ENCODE measurements around the gene ERBB4. TPM values are rescaled to one million over a fixed set of nuclear protein-coding genes. Genes with fewer than 3 reads are reported as not detected.
"Not testable (repeated sequence)": the region's sequence is repeated elsewhere in the genome, so short reads cannot be mapped to it uniquely, and the experiment has no call there.

The ERBB4 gene
- polyA plus RNA-seq, 1 donor, result 6.4 TPM

GRCh38 chr2:212195626-212196025 is 343.0 kb downstream of the ERBB4 start:
- DNase-seq, result no peak

DNA sequence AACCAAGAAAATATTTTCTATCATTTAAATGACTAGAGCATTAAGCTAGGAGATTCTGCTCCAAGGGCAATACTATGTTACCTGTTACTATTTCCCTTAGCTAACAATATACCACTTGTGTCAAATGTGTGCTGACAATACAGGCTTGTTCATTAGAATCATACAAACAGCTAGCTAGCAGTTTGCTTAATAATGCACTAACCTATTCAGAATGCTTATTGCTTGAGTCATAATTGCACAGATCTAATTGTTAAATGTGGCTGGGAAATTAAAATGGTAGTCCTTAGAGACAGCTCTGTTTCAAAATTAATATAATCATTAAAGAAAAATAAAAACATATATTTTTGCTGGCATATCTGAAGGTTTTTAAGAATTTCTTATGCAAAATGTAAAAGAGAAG is 344.2 kb downstream of the ERBB4 start:
- no peak for DNase-seq

- no peak for DNase-seq
Measured at GRCh38 chr2:212193803-212194202, 344.8 kb downstream of the ERBB4 start.

- DNase-seq, result no peak
Measured at GRCh38 chr2:212193056-212193455, 345.5 kb downstream of the ERBB4 start.

DNA sequence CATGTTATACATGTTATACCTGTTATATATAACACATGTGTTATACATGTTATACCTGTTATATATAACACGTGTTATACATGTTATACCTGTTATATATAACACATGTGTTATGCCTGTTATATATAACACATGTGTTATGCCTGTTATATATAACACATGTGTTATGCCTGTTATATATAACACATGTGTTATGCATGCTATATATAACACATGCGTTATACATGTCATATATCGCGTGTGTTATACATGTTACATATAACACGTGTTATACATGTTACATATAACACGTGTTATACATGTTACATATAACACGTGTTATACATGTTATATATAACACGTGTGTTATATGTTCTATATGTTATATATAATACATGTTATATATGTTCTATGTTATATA is 347.2 kb downstream of the ERBB4 start:
- not testable (repeated sequence) for DNase-seq

DNA sequence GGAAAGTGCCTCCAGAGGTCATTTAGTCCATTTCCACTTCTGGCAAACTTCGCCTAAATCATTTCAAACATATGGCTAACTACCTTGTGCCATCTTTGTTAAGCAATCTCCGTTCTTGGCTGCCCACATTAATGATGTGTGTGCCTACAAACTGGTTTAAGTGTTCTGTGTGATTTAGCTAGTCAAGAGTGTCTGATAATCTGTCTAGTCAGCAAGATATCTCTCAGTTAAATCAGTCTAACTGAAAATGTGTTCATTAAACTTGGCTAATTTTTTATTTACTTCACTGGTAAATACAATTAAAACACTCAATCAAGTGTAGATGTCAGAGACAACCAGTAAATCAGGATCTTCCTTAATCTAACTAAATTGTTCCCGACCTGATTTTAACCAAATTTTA is 352.4 kb downstream of the ERBB4 start:
- no peak for DNase-seq

DNA sequence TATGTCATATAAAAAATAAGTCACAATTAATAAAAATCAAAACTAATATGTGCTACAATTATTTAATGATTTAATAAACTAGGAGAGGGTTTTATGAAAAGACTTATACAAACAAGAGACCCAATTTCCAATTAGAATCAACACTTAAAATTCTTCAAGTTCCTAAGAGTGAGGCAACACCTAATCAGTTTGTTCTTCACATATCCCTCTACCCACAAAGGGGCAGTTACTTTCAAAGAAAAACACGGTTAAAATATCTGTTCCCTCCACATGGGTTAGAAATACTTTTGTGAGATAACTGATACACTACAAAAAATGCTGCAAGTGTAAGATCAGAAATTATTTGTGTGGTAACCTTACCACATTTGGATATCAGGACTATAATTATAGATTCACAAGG is 357.0 kb downstream of the ERBB4 start:
- DNase-seq, result no peak

GRCh38 chr2:212180408-212181083 is 358.1 kb downstream of the ERBB4 start:
- no peak for DNase-seq

- DNase-seq, result no peak
Measured at GRCh38 chr2:212177724-212178123, 360.9 kb downstream of the ERBB4 start.

- no peak for DNase-seq
Measured at GRCh38 chr2:212176151-212176550, 362.5 kb downstream of the ERBB4 start.

- DNase-seq, result no peak
Measured at GRCh38 chr2:212173756-212174510, 364.7 kb downstream of the ERBB4 start.

DNA sequence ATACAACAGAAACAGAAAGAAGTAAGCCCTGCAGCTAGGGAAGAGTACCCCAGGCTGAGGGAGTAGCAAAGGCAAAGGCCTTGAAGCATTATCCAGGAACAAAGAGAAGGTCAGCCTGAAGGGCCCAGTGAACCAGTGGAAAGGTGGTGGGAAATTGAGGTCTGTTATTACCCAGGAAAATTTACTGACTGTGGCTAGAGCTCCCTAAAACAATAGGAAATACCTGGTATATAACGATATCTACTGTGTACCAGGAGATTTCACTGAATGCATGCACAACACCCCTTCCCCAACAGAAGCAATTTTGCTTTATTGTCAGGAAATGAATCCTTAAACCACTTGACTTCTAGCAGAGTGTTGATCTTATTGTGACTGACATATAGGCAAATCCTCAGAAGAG is 365.3 kb downstream of the ERBB4 start:
- no peak for DNase-seq

- no peak for DNase-seq
Measured at GRCh38 chr2:212170382-212170781, 368.2 kb downstream of the ERBB4 start.

GRCh38 chr2:212158081-212158480 is 380.5 kb downstream of the ERBB4 start:
- no peak for DNase-seq

DNA sequence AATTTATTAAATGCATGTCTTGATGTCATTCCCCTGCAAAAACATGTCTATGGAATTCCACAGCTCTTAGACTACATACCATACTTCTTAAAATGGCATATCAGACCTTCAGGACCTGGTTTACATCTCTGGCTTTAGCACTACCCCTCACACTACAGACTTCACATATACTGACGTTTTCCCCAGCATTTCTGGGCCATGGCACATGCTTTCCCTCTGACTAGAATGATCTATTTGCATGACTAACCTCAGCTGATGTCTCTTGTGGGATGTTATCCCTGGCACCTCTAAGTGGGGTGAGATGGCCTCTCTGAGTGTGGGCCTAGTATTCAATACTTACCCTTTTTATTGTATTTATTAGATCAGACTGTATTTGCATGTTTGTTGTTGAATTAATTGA is 381.6 kb downstream of the ERBB4 start:
- DNase-seq, result no peak

DNA sequence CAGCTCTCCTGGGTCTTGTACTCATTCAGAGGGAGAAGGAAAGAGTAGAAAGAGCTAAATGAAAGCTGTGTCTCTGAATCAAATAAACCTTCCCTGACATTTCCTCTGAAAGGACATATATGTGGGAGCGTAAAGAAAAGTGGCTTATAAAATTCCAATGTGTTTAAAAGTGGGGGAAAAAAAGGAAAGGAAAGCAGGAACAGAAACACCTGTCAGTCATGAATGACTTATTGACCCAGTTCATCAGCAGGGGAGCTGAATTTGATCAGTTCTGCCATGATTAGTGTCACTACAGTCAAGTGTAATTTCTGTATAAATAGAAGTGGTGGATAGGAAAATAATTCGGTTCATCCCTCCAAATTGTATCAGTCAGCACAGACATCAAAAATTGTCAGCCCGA is 382.5 kb downstream of the ERBB4 start:
- no peak for DNase-seq

- DNase-seq, result no peak
Measured at GRCh38 chr2:212154477-212154878, 384.1 kb downstream of the ERBB4 start.

GRCh38 chr2:212153923-212154322 is 384.7 kb downstream of the ERBB4 start:
- DNase-seq, result no peak

DNA sequence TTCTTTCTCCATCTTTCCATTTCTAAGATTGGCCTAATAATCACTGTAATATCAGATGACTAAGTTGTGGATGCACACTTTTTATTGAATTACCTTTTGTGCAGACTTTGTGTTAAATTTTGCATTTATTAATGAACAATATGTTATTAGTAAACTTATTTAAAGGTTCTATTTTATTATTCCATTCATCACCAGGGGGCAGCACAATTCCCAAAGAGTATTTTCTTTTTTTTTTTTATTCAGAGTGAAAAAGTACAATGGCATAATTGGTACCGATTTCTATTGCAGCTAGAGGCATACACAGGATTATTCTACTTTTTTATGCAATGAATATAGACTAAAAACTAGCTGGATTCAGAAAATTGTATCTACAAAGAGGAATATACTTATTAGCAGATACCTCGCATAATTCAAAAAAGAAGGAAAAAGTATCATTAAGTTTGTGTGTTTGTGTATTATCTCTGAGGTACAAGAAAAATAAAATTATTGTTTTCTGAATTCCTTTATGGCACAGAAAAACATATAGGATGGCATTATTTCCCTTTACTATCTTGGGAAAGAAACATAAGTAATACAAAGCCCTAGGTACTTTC is 390.6 kb downstream of the ERBB4 start:
- DNase-seq, result no peak

DNA sequence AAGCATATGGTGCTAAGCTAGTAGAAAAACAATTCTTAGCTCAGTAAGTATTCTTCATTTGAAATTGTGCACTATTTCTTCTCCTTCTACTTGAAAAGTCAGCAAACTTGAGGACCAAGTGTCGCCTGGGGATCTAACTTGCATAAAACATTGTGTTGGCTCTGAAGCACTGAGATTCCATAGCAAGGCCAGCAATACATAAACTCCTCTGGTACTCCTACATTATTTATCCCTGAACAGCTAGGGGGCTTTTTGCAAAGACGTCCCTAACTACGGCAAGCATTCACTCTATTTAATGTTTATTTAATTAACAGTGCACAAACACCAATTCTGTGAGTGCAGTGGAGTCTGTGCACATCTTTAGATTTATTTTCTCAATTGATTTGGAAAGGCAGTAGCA is 392.2 kb downstream of the ERBB4 start:
- no peak for DNase-seq

- no peak for DNase-seq
Measured at GRCh38 chr2:212145121-212145520, 393.5 kb downstream of the ERBB4 start.

- DNase-seq, result peak; percentile 11
Measured at GRCh38 chr2:212142631-212143030, 396.0 kb downstream of the ERBB4 start.

DNA sequence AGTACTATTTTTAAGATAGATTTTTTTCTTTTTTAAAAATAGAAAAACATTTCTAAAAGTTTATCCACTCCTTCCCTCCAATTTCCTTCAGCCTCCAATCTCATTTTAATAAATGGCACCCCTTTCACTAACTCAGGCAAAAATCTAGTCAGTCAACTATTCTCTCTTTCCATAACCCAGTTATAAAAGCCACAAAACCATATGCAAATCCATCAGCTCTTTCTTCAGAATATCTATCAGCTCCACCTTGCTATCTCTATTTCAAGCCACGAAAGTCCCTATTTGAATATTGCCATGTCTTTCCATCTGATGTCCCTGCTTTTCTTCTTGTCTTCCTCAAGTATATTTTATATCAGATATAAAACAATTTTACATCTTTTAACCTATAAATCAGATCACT is 397.1 kb downstream of the ERBB4 start:
- no peak for DNase-seq

DNA sequence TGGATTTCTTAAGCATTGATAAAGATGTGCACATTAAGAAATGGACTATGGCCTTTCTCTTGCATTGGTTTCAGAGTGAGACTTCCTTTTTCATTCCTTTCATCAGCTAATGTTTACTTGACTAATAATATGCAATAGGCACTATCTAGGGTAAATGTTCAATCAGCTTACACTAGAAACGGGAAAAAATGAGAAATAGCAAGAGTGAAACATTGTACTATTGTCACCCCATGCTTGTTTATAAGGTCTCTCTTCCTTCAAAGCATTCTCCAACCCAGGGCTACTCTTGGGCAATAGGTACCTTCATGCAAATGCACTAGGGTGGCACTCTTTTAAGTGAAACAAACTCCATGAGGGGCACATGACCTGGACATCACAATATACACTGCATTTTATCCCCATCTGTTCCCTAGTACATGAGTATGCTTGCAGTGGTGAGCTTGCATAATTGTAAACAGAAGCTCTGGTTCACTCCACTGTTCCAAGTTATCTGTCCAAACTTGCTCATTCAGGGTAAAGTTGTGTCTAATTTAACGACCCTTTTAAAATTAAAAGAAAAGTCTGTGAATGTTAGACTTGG is 402.3 kb downstream of the ERBB4 start:
- DNase-seq, result no peak

Data from hindlimb muscle (tissue), 1 donor.